Keratinocyte (primary cell): ENCODE data around the gene COX4I1. TPM values are rescaled to one million over a fixed set of nuclear protein-coding genes. Genes with fewer than 3 reads are reported as not detected.

Experiments
- DNase-seq: peaks from one replicate; pipeline ENCODE4 v3.0.0-alpha.2; 2011; ENCODE audit warnings: low read depth, missing footprints, low spot score
- FAIRE-seq: peaks from 2 replicates; lab custom pipeline; 2011; peaks lifted over from hg19 to GRCh38; lab: Jason Lieb, UNC
- H2AFZ ChIP-seq: 2 replicates; pipeline ENCODE4 v1.6.0; 2012; ENCODE audit warnings: low read length, control low read depth, inconsistent platforms; ENCODE audit not compliant: control insufficient read depth
- H3K27ac ChIP-seq: 2 replicates; pipeline ENCODE4 v1.5.1; 2011; ENCODE audit warnings: low read length; ENCODE audit not compliant: control insufficient read depth, insufficient read depth
- H3K27me3 ChIP-seq: 3 replicates; pipeline ENCODE4 v1.6.0; 2011; ENCODE audit warnings: low read length; ENCODE audit not compliant: control insufficient read depth, insufficient read depth; ENCODE audit errors: extremely low read depth
- H3K36me3 ChIP-seq, 2 experiments: 2 replicates in 1 of 2; 3 replicates in 1 of 2; pipeline ENCODE4 v1.5.1; 2011; ENCODE audit warnings: low read length in 2 of 2, mild to moderate bottlenecking in 1 of 2; ENCODE audit not compliant: control insufficient read depth in 2 of 2, insufficient read depth in 2 of 2; ENCODE audit errors: extremely low read depth in 1 of 2
- H3K4me1 ChIP-seq: 3 replicates; pipeline ENCODE4 v1.5.1; 2011; ENCODE audit warnings: low read length; ENCODE audit not compliant: control insufficient read depth, insufficient read depth; ENCODE audit errors: extremely low read depth
- H3K4me2 ChIP-seq: 3 replicates; pipeline ENCODE4 v1.6.0; 2011; ENCODE audit warnings: low read depth, low read length; ENCODE audit not compliant: control insufficient read depth, insufficient read depth; ENCODE audit errors: extremely low read depth
- H3K4me3 ChIP-seq, 3 experiments: fragments of 200-600 bp in 1 of 3; sonication (generic) in 1 of 3; 2 replicates in 2 of 3; 3 replicates in 1 of 3; pipeline ENCODE4 v1.5.1; 2011 to 2016; ENCODE audit warnings: low read length in 3 of 3, mild to moderate bottlenecking in 3 of 3, control low read depth in 2 of 3, inconsistent platforms in 1 of 3, low read depth in 1 of 3, mixed read lengths in 1 of 3, mixed run types in 1 of 3, moderate library complexity in 1 of 3; ENCODE audit not compliant: control insufficient read depth in 2 of 3, insufficient read depth in 2 of 3; ENCODE audit errors: extremely low read depth in 1 of 3
- H3K79me2 ChIP-seq: 2 replicates; pipeline ENCODE4 v1.6.0; 2012; ENCODE audit warnings: low read length; ENCODE audit not compliant: control insufficient read depth, insufficient read depth
- H3K9ac ChIP-seq: 3 replicates; pipeline ENCODE4 v1.6.0; 2011; ENCODE audit warnings: low read length; ENCODE audit not compliant: control insufficient read depth, insufficient read depth; ENCODE audit errors: extremely low read depth
- H3K9me1 ChIP-seq: 3 replicates; pipeline ENCODE4 v1.6.0; 2011; ENCODE audit warnings: low read length; ENCODE audit not compliant: control insufficient read depth, insufficient read depth; ENCODE audit errors: extremely low read depth
- H3K9me3 ChIP-seq: 2 replicates; pipeline ENCODE4 v1.5.1; 2012; ENCODE audit warnings: low read depth, low read length; ENCODE audit not compliant: control insufficient read depth
- H4K20me1 ChIP-seq: 3 replicates; pipeline ENCODE4 v1.6.0; 2011; ENCODE audit warnings: low read length; ENCODE audit not compliant: control insufficient read depth, insufficient read depth; ENCODE audit errors: extremely low read depth
- EZH2 ChIP-seq: IDR thresholded peaks from one replicate; pipeline ENCODE4 v1.6.1; 2012; ENCODE audit warnings: inconsistent platforms, mild to moderate bottlenecking, low read length, moderate library complexity
- dilution Hi-C: fragments of 300-500 bp; cut with MboI; formaldehyde crosslinking; loops from one replicate; pipeline ENCODE4 v1.7.0; 2020; ENCODE audit warnings: low sequenced_read_pairs; ENCODE audit not compliant: extremely low pct_ligation_motif_present
- polyA plus RNA-seq, 5 experiments: library from polyadenylated mRNA; depleted of rRNA in 3 of 5; stranded (reverse) in 3 of 5; stranded (forward) in 1 of 5; unstranded in 1 of 5; fragments of >200 nt; gene quantifications; 1 replicate in 1 of 5; 2 replicates in 3 of 5; 3 replicates in 1 of 5; pipeline versions ENCODE4 v1.2.1 to v1.2.3, GENCODE V29; 2011 to 2012; ENCODE audit warnings: missing spikeins in 2 of 5, low read depth in 1 of 5, low replicate concordance in 1 of 5
- TF ChIP-seq, protein P1 (sequence below), 3 experiments: IDR thresholded peaks in 1 of 3; conservative IDR thresholded peaks in 1 of 3; optimal IDR thresholded peaks in 1 of 3; 2 replicates in 2 of 3; 3 replicates in 1 of 3; pipeline versions ENCODE3 to v1.5.1; 2011; ENCODE audit warnings: low read length in 3 of 3, mild to moderate bottlenecking in 3 of 3, moderate library complexity in 2 of 3, control low read depth in 1 of 3, inconsistent platforms in 1 of 3; ENCODE audit not compliant: insufficient read depth in 2 of 3; ENCODE audit errors: extremely low read depth in 1 of 3

Gene COX4I1
- polyA plus RNA-seq, 1 donor (not counting 4 experiments of a cell fraction or from before 2014, with no cell fraction given), result 809 TPM

DNA sequence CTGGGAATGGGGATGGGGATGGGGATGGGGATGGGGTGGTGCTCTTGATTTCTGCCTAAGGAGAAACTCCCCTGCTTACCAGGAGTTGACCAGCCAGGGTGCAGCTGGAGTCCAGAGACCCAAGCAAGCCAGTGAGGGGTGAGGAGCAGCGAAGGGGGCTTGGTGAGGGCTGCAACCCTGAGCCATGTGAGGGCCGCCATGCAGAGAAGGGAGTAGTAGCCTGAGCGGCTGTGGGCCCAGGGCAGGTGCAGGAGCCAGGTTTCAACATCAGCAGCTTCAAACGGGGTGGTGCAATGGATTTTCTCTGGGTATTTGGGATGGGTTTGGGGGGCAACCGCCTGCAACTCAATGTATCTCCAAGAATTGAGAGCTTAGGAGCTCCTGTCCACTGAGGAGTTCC, 35.2 kb downstream of the COX4I1 start:
- dilution Hi-C loops, result no loop called here
- Histone ChIP-seq H3K4me3 (no peak overlapping the region), H3K27me3 (peaks cover 10% of the 10 kb centered on the region), H3K36me3 (no peaks in the 10 kb centered on the region), H4K20me1 (no peaks in the 10 kb centered on the region), H2AFZ (no peak overlapping the region), H3K9ac (no peak overlapping the region), H3K4me1 (no peaks in the 10 kb centered on the region), H3K4me2 (no peak overlapping the region), H3K9me1 (no peaks in the 10 kb centered on the region), H3K27ac (no peak overlapping the region), H3K79me2 (no peaks in the 10 kb centered on the region), H3K9me3 (peaks cover 2% of the 10 kb centered on the region)
- DNase-seq (no peak), FAIRE-seq (no peak)
- no peak for TF ChIP-seq EZH2
- TF ChIP-seq, protein P1, sequence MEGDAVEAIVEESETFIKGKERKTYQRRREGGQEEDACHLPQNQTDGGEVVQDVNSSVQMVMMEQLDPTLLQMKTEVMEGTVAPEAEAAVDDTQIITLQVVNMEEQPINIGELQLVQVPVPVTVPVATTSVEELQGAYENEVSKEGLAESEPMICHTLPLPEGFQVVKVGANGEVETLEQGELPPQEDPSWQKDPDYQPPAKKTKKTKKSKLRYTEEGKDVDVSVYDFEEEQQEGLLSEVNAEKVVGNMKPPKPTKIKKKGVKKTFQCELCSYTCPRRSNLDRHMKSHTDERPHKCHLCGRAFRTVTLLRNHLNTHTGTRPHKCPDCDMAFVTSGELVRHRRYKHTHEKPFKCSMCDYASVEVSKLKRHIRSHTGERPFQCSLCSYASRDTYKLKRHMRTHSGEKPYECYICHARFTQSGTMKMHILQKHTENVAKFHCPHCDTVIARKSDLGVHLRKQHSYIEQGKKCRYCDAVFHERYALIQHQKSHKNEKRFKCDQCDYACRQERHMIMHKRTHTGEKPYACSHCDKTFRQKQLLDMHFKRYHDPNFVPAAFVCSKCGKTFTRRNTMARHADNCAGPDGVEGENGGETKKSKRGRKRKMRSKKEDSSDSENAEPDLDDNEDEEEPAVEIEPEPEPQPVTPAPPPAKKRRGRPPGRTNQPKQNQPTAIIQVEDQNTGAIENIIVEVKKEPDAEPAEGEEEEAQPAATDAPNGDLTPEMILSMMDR (optimal IDR thresholded peaks at IDR 0.05 in 1 of 3, IDR thresholded peaks at IDR 0.05 in 1 of 3, conservative IDR thresholded peaks at IDR 0.05 in 1 of 3; ENCODE audit: extremely low read depth in 1 of 3, insufficient read depth in 2 of 3, low read length in 3 of 3), result no peak

DNA sequence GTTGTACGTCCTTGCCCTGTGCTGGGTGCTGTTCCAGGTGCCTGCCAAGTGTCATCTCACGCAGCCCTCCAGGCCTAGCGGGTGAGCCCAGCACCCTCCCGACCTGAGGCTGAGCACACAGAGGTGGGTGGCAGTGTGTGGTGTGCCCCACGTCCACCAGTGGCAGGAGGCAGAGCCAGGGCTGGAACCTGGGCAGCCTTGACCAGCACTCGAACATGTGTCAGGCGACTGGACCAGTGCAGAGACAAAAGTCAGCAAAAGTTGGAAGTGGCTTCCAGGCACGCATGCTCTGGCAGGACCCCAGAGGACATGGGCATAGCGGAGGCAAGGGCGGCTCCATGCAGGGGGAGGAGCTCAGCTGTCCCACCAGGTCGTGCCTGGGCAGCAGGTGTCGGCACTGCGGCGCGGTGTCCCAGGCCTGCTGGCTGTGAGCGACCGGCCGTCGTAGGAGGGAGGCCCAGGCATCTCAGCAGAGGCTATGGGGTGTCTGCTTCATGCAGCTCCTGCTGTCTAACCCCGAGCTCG, 35.8 kb downstream of the COX4I1 start:
- Histone ChIP-seq H3K36me3 (no peaks in the 10 kb centered on the region), H3K27me3 (peaks cover 10% of the 10 kb centered on the region), H3K4me3 (no peak overlapping the region), H2AFZ (no peak overlapping the region), H3K9ac (no peak overlapping the region), H3K9me3 (peaks cover 2% of the 10 kb centered on the region), H3K4me1 (no peaks in the 10 kb centered on the region), H3K4me2 (no peak overlapping the region), H3K9me1 (no peaks in the 10 kb centered on the region), H3K79me2 (no peaks in the 10 kb centered on the region), H4K20me1 (no peaks in the 10 kb centered on the region), H3K27ac (no peak overlapping the region)
- dilution Hi-C loops, result no loop called here
- no peak for FAIRE-seq
- TF ChIP-seq, protein P1 (optimal IDR thresholded peaks at IDR 0.05 in 1 of 3, IDR thresholded peaks at IDR 0.05 in 1 of 3, conservative IDR thresholded peaks at IDR 0.05 in 1 of 3; ENCODE audit: extremely low read depth in 1 of 3, insufficient read depth in 2 of 3, low read length in 3 of 3), result no peak
- TF ChIP-seq EZH2, result no peak
- no peak for DNase-seq
